Measurements from ENCODE around the gene H19. TPM values are rescaled to one million over a fixed set of nuclear protein-coding genes. Genes with fewer than 3 reads are reported as not detected.

The H19 gene
- total RNA-seq, 1 donor from 2014 or later, result not detected

DNA sequence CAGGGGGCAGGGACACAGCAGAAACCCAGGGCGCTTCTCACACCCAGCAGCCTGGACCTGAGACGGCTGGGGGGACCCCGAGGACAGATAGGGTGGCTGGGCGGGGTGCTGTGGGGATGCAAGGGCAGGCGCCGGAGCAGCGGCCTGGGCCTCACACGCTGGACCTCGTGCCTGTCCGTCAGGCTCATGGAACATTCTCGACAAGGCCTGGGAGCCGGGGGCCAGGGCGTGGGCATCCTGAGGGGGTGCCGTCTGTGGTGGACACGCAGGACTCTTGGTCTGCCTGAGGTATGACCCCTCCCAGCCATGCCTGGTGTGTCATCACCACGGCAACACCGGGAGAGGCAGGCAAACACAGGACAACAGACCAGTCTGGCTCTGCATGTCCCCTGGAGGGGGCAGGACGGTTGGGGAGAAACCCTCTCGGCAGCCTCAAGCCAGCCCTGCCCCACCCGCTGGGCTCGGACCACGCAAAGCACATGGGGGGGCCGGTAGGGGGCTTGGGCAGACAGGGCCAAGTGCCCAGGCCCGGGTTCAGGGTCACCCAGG, 29.1 kb downstream of the H19 start:
- no peaks in the 10 kb centered on the region for H3K36me3 Mint-ChIP-seq (ENCODE audit: low read depth, unreplicated experiment)
- H3K27ac Mint-ChIP-seq (ENCODE audit: unreplicated experiment), result no peak overlapping the region
- DNase-seq (ENCODE audit: low spot score), result no peak
- H3K4me3 Mint-ChIP-seq (ENCODE audit: unreplicated experiment), result no peak overlapping the region
- TF ChIP-seq, protein P1, sequence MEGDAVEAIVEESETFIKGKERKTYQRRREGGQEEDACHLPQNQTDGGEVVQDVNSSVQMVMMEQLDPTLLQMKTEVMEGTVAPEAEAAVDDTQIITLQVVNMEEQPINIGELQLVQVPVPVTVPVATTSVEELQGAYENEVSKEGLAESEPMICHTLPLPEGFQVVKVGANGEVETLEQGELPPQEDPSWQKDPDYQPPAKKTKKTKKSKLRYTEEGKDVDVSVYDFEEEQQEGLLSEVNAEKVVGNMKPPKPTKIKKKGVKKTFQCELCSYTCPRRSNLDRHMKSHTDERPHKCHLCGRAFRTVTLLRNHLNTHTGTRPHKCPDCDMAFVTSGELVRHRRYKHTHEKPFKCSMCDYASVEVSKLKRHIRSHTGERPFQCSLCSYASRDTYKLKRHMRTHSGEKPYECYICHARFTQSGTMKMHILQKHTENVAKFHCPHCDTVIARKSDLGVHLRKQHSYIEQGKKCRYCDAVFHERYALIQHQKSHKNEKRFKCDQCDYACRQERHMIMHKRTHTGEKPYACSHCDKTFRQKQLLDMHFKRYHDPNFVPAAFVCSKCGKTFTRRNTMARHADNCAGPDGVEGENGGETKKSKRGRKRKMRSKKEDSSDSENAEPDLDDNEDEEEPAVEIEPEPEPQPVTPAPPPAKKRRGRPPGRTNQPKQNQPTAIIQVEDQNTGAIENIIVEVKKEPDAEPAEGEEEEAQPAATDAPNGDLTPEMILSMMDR (IDR thresholded peaks at IDR 0.05; ENCODE audit: unreplicated experiment), result no peak
- no peaks in the 10 kb centered on the region for H3K9me3 Mint-ChIP-seq (ENCODE audit: unreplicated experiment)
- H3K4me1 Mint-ChIP-seq (ENCODE audit: unreplicated experiment), result no peaks in the 10 kb centered on the region
- no peaks in the 10 kb centered on the region for H3K27me3 Mint-ChIP-seq (ENCODE audit: unreplicated experiment)

DNA sequence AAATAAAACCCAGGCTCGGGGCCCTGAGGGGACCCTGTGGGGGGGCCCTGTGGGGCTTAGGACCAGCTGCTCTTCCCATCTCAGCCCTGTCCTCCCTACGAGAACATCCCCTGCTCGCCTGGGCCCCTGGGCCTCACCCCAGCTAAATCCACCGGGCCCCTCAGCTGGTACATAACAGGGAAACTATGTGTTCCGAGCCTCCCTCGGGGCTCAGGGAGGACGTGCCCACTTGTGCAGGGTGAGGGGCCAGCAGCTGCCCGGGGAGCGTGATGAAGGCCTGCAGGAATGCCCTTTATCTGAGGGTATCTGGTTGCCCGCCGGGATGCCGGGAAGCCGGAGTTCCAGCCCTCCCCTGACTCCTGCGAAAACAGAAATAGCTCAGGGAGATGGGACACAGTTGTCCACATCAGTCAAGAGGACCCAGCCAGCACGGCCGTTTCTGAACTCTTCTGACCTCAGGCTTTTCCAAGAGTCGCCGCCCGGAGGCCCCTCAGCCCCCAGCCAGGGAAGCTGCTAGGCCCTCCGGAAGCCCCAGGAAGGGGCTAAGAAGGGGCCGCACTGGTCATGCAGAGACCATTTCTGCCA, 29.9 kb downstream of the H19 start:
- Mint-ChIP-seq H3K27me3 (ENCODE audit: unreplicated experiment) (no peaks in the 10 kb centered on the region), H3K36me3 (ENCODE audit: low read depth, unreplicated experiment) (no peaks in the 10 kb centered on the region), H3K27ac (ENCODE audit: unreplicated experiment) (no peak overlapping the region), H3K9me3 (ENCODE audit: unreplicated experiment) (no peaks in the 10 kb centered on the region), H3K4me1 (ENCODE audit: unreplicated experiment) (no peaks in the 10 kb centered on the region), H3K4me3 (ENCODE audit: unreplicated experiment) (no peak overlapping the region)
- no peak for DNase-seq (ENCODE audit: low spot score)
- TF ChIP-seq, protein P1 (IDR thresholded peaks at IDR 0.05; ENCODE audit: unreplicated experiment), result no peak

DNA sequence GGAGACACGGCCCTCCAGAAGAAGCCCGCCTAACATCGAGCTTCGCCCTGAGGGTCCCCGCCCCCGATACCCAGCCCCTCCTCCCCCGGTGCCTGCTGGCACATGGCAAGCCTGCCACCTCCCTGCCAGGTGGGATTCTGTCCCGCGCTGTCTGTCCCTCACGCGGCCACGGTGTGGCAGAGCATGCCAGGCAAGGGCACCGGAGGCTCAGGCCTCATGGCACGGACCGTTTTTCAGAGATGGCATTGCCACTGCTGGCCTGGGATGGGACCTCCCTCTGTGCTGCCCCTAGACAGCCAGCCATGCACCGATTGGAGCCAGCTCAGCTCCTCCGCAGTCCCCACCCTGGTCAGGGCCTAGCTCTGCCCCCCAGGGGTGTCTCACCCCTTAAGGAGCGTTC, 31.1 kb downstream of the H19 start:
- Mint-ChIP-seq H3K36me3 (ENCODE audit: low read depth, unreplicated experiment) (no peaks in the 10 kb centered on the region), H3K4me3 (ENCODE audit: unreplicated experiment) (no peak overlapping the region)
- TF ChIP-seq, protein P1 (IDR thresholded peaks at IDR 0.05; ENCODE audit: unreplicated experiment), result no peak

DNA sequence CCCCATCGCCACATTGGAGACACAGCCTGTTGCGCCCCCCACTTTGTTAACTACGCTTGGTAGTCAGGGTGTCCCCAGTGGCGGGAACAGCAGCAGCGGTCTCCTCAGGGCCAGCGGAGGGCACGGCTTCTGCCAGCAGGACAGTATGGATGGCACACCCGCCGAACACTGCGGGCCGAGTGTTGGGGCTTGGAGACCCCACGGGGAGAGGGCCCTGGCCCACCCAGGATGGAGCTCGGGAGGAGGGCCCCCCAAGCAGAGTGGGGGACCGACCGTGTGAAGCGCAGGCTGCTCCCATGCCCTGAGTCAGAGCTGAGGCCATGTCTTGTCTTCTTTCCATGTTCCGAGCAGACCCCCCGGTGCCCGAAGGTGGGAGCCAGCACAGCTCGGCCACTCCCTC, 32.7 kb downstream of the H19 start:
- no peaks in the 10 kb centered on the region for H3K9me3 Mint-ChIP-seq (ENCODE audit: unreplicated experiment)
- TF ChIP-seq, protein P1 (IDR thresholded peaks at IDR 0.05; ENCODE audit: unreplicated experiment), result no peak
- no peaks in the 10 kb centered on the region for H3K36me3 Mint-ChIP-seq (ENCODE audit: low read depth, unreplicated experiment)
- H3K4me1 Mint-ChIP-seq (ENCODE audit: unreplicated experiment), result no peaks in the 10 kb centered on the region
- no peaks in the 10 kb centered on the region for H3K27me3 Mint-ChIP-seq (ENCODE audit: unreplicated experiment)
- no peak overlapping the region for H3K27ac Mint-ChIP-seq (ENCODE audit: unreplicated experiment)
- no peak for DNase-seq (ENCODE audit: low spot score)
- H3K4me3 Mint-ChIP-seq (ENCODE audit: unreplicated experiment), result no peak overlapping the region

More for the DNA sequence above, 31.1 kb downstream of the H19 start:
- Mint-ChIP-seq H3K27ac (ENCODE audit: unreplicated experiment) (no peak overlapping the region), H3K27me3 (ENCODE audit: unreplicated experiment) (no peaks in the 10 kb centered on the region), H3K9me3 (ENCODE audit: unreplicated experiment) (no peaks in the 10 kb centered on the region), H3K4me1 (ENCODE audit: unreplicated experiment) (no peaks in the 10 kb centered on the region)
- DNase-seq (ENCODE audit: low spot score), result no peak

DNA sequence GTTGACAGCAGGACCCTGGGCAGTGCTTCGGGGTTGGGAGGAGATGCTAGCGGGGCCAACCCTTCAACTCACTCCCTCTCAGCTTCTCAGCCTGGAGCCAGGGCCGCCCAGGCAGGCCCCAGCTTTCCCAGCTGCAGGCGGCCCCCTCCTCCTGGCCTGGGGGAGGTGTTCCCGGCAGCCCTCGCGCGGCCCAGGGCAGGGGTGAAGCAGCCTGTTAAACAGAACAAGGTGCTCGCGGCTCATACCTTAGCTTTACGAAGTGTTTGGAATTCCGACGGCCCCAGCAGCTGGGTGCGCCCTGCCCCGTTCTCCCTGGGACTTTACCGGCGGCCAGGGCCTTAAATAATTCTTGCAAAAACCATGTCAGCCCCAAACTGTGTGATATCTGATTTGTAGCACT, 33.3 kb downstream of the H19 start:
- no peak overlapping the region for H3K4me3 Mint-ChIP-seq (ENCODE audit: unreplicated experiment)
- TF ChIP-seq, protein P1 (IDR thresholded peaks at IDR 0.05; ENCODE audit: unreplicated experiment), result no peak
- no peaks in the 10 kb centered on the region for H3K36me3 Mint-ChIP-seq (ENCODE audit: low read depth, unreplicated experiment)
- DNase-seq (ENCODE audit: low spot score), result no peak
- no peaks in the 10 kb centered on the region for H3K27me3 Mint-ChIP-seq (ENCODE audit: unreplicated experiment)
- no peak overlapping the region for H3K27ac Mint-ChIP-seq (ENCODE audit: unreplicated experiment)
- no peaks in the 10 kb centered on the region for H3K4me1 Mint-ChIP-seq (ENCODE audit: unreplicated experiment)
- H3K9me3 Mint-ChIP-seq (ENCODE audit: unreplicated experiment), result no peaks in the 10 kb centered on the region
